Loucy (cell line): ENCODE data around the gene PALLD.

Experiments used
- H2AFZ ChIP-seq: fragments of 200-600 bp; sonication (generic); 2 replicates; pipeline ENCODE4 v1.6.0; 2016; ENCODE audit warnings: antibody characterized with exemption, mild to moderate bottlenecking, low read length, moderate library complexity
- H3F3A ChIP-seq: fragments of 200-600 bp; 2 replicates; pipeline ENCODE4 v1.6.0; 2016; ENCODE audit warnings: antibody characterized with exemption, low read depth, mild to moderate bottlenecking
- H3K27me3 ChIP-seq: fragments of 200-600 bp; sonication (generic); 2 replicates; pipeline ENCODE4 v1.6.1; 2014; ENCODE audit warnings: low read length, mild to moderate bottlenecking; ENCODE audit not compliant: insufficient read depth, poor library complexity, severe bottlenecking
- H3K36me3 ChIP-seq: fragments of 200-600 bp; sonication (generic); 2 replicates; pipeline ENCODE4 v1.6.1; 2016; ENCODE audit warnings: low read length; ENCODE audit not compliant: insufficient read depth
- H3K4me1 ChIP-seq: fragments of 200-600 bp; sonication (generic); 2 replicates; pipeline ENCODE4 v1.5.1; 2014; ENCODE audit warnings: low read length, mild to moderate bottlenecking; ENCODE audit not compliant: insufficient read depth, poor library complexity, severe bottlenecking
- H3K4me2 ChIP-seq: fragments of 200-600 bp; sonication (generic); 2 replicates; pipeline ENCODE4 v1.6.0; 2014; ENCODE audit warnings: antibody characterized with exemption, low read length, low read depth, mild to moderate bottlenecking; ENCODE audit not compliant: poor library complexity, severe bottlenecking
- H3K4me3 ChIP-seq: fragments of 200-600 bp; sonication (generic); 2 replicates; pipeline ENCODE4 v1.5.1; 2014; ENCODE audit warnings: low read length, mild to moderate bottlenecking, mixed read lengths; ENCODE audit not compliant: poor library complexity, severe bottlenecking
- H3K79me2 ChIP-seq: fragments of 200-600 bp; sonication (generic); 2 replicates; pipeline ENCODE4 v1.6.1; 2014; ENCODE audit warnings: low read length; ENCODE audit not compliant: insufficient read depth
- H3K9ac ChIP-seq: fragments of 200-600 bp; sonication (generic); 2 replicates; pipeline ENCODE4 v1.6.0; 2014; ENCODE audit warnings: mild to moderate bottlenecking, low read depth, low read length, moderate library complexity; ENCODE audit not compliant: poor library complexity, severe bottlenecking
- H3K9me2 ChIP-seq: fragments of 200-600 bp; sonication (generic); replicated peaks from 2 replicates; pipeline ENCODE4 v1.6.1; 2016; ENCODE audit warnings: low read depth, low read length, mixed read lengths
- H3K9me3 ChIP-seq: fragments of 200-600 bp; sonication (generic); 2 replicates; pipeline ENCODE4 v1.6.1; 2014; ENCODE audit warnings: mild to moderate bottlenecking, antibody characterized with exemption, low read length, low read depth; ENCODE audit not compliant: insufficient read depth
- H4K20me1 ChIP-seq: fragments of 200-600 bp; sonication (generic); 2 replicates; pipeline ENCODE4 v1.6.0; 2014; ENCODE audit warnings: antibody characterized with exemption, low read length, mild to moderate bottlenecking; ENCODE audit not compliant: insufficient read depth, poor library complexity, severe bottlenecking
- CTCF ChIP-seq: fragments of 200-600 bp; sonication (generic); conservative IDR thresholded peaks from 2 replicates; pipeline ENCODE4 v1.5.1; 2014; ENCODE audit warnings: mild to moderate bottlenecking, antibody characterized with exemption, low read length
- EZH2phosphoT487 ChIP-seq: fragments of 200-600 bp; IDR thresholded peaks from 2 replicates; pipeline ENCODE4 v1.6.1; 2018; ENCODE audit warnings: antibody characterized with exemption, mild to moderate bottlenecking, moderate library complexity, borderline replicate concordance

Gene PALLD

GRCh38 chr4:168503652-168504362, 7.0 kb downstream of the PALLD start:
- no peaks in the 10 kb centered on the region for H3K4me1 ChIP-seq
- no peak overlapping the region for H3K9ac ChIP-seq
- no peak overlapping the region for H3K4me2 ChIP-seq
- H2AFZ ChIP-seq = peak overlapping the region; percentile 20; the same call in 1 of the 2 replicates
- no peaks in the 10 kb centered on the region for H3K27me3 ChIP-seq
- H3K9me3 ChIP-seq = no peaks in the 10 kb centered on the region
- no peaks in the 10 kb centered on the region for H3K36me3 ChIP-seq
- H3K4me3 ChIP-seq = no peak overlapping the region
- H3F3A ChIP-seq = no peaks in the 10 kb centered on the region
- H3K9me2 ChIP-seq = no peaks in the 10 kb centered on the region
- no peaks in the 10 kb centered on the region for H4K20me1 ChIP-seq
- TF ChIP-seq CTCF (no peak), EZH2phosphoT487 (no peak)
- no peaks in the 10 kb centered on the region for H3K79me2 ChIP-seq

GRCh38 chr4:168504526-168504925, 7.7 kb downstream of the PALLD start:
- no peaks in the 10 kb centered on the region for H3K36me3 ChIP-seq
- no peak overlapping the region for H3K9ac ChIP-seq
- no peak overlapping the region for H3K4me2 ChIP-seq
- no peaks in the 10 kb centered on the region for H4K20me1 ChIP-seq
- H2AFZ ChIP-seq = no peak overlapping the region
- no peaks in the 10 kb centered on the region for H3K9me2 ChIP-seq
- H3K79me2 ChIP-seq = no peaks in the 10 kb centered on the region
- no peak overlapping the region for H3K4me3 ChIP-seq
- no peaks in the 10 kb centered on the region for H3K9me3 ChIP-seq
- peaks cover under 1% of the 10 kb centered on the region for H3K4me1 ChIP-seq
- no peaks in the 10 kb centered on the region for H3F3A ChIP-seq
- no peak for TF ChIP-seq EZH2phosphoT487
- TF ChIP-seq CTCF = no peak
- H3K27me3 ChIP-seq = no peaks in the 10 kb centered on the region

- H3F3A ChIP-seq = no peaks in the 10 kb centered on the region
- no peaks in the 10 kb centered on the region for H3K79me2 ChIP-seq
- peaks cover 11% of the 10 kb centered on the region for H3K4me1 ChIP-seq
- H4K20me1 ChIP-seq = no peaks in the 10 kb centered on the region
- no peaks in the 10 kb centered on the region for H3K9me3 ChIP-seq
- no peak for TF ChIP-seq EZH2phosphoT487
- no peak for TF ChIP-seq CTCF
- no peak overlapping the region for H3K4me2 ChIP-seq
- H3K4me3 ChIP-seq = no peak overlapping the region
- H3K27me3 ChIP-seq = no peaks in the 10 kb centered on the region
- no peak overlapping the region for H3K9ac ChIP-seq
- no peaks in the 10 kb centered on the region for H3K36me3 ChIP-seq
- H2AFZ ChIP-seq = 0 out of 2 replicates have a peak overlapping the region, but pooled peaks have one; percentile 55
- H3K9me2 ChIP-seq = no peaks in the 10 kb centered on the region
Measured at GRCh38 chr4:168506014-168506413, 9.2 kb downstream of the PALLD start.
